NCI-H146 (cell line): ENCODE measurements around the gene PIK3C2A.

Source experiments
- DNase-seq: peaks from one replicate; lab custom pipeline; 2025; lab: John Stamatoyannopoulos, UW

The PIK3C2A gene

GRCh38 chr11:17162376-17162775 is 45.4 kb downstream of the PIK3C2A start:
- DNase-seq, result no peak

- no peak for DNase-seq
Observed at GRCh38 chr11:17161515-17161914, 46.3 kb downstream of the PIK3C2A start.

- no peak for DNase-seq
Observed at GRCh38 chr11:17159441-17159840, 48.3 kb downstream of the PIK3C2A start.
